Stimulated activated CD4-positive, alpha-beta T cell treated with anti-CD3 and anti-CD28 coated beads, TNF-alpha, amount 100 ng/mL, for 24 hours (primary cell): Measurements from ENCODE around the gene PITX3.
A peak's percentile ranks its signal among the peaks of the same experiment; 100 is the strongest.
"Not testable (repeated sequence)": the region's sequence is repeated elsewhere in the genome, so short reads cannot be mapped to it uniquely, and the experiment has no call there.

Experiments
- DNase-seq, 3 experiments: peaks; one replicate each; pipeline ENCODE4 v3.0.0-alpha.2; 2020; ENCODE audit warnings: low read depth in 3 of 3

The PITX3 gene

GRCh38 chr10:102226542-102226870, 14.8 kb downstream of the PITX3 start:
- DNase-seq, result no peak

GRCh38 chr10:102225646-102226541, 15.4 kb downstream of the PITX3 start, which contains the start of gene ELOVL3:
ELOVL3 (plus strand) TSS chr10:102226299; CDS start chr10:102226549, 250 bp downstream.
- DNase-seq, result peak; percentile 62 to 84 (median 73)

GRCh38 chr10:102222797-102223196, 18.5 kb downstream of the PITX3 start:
- DNase-seq, result no peak

- no peak for DNase-seq
Measured at GRCh38 chr10:102220612-102221011, 20.7 kb downstream of the PITX3 start.

- DNase-seq, result no peak
Measured at GRCh38 chr10:102219370-102219769, 21.9 kb downstream of the PITX3 start.

GRCh38 chr10:102213599-102213998, 27.7 kb downstream of the PITX3 start:
- DNase-seq, result not testable (repeated sequence)

GRCh38 chr10:102211615-102212299, 29.6 kb downstream of the PITX3 start:
- DNase-seq, result no peak

GRCh38 chr10:102208311-102209035, 32.8 kb downstream of the PITX3 start:
- no peak for DNase-seq

GRCh38 chr10:102202386-102202785, 38.9 kb downstream of the PITX3 start:
- no peak for DNase-seq

GRCh38 chr10:102200751-102201640, 40.3 kb downstream of the PITX3 start:
- DNase-seq, result no peak

- DNase-seq, result no peak
Measured at GRCh38 chr10:102198027-102198426, 43.3 kb downstream of the PITX3 start.

- no peak for DNase-seq
Measured at GRCh38 chr10:102196893-102197292, 44.4 kb downstream of the PITX3 start.

- no peak for DNase-seq
Measured at GRCh38 chr10:102195296-102195870, 45.9 kb downstream of the PITX3 start.

- DNase-seq, result no peak
Measured at GRCh38 chr10:102191956-102192355, 49.4 kb downstream of the PITX3 start.

GRCh38 chr10:102188941-102189898, 52.1 kb downstream of the PITX3 start:
- not testable (repeated sequence) for DNase-seq

- no peak for DNase-seq
Measured at GRCh38 chr10:102188298-102188940, 52.9 kb downstream of the PITX3 start.

GRCh38 chr10:102185811-102186527, 55.3 kb downstream of the PITX3 start:
- no peak for DNase-seq

- no peak for DNase-seq
Measured at GRCh38 chr10:102185272-102185671, 56.0 kb downstream of the PITX3 start.

- DNase-seq, result no peak
Measured at GRCh38 chr10:102184606-102185005, 56.7 kb downstream of the PITX3 start.
